ENCODE data around the gene NIPAL1.

The NIPAL1 gene

DNA sequence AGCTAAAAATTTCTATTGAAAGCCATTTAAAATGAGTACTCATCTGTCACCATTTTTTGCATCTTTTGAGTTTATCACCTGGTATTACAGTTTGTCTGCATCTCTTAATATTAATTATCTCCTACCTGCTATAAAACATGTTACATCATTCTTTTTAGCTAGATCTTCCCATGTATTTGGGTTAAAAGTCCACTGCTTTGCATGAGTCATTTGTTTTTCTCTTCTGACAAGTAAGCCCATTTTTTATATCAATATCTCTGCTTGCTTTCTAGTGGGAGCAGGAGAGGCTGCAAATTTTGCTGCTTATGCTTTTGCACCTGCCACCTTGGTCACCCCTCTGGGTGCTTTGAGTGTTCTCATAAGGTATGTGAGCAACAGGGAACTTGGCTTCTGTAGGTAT lies 16.1 kb downstream of the NIPAL1 start:
- Histone ChIP-seq H3K4me1 (ENCODE audit: control insufficient read depth, low read length) (peaks cover 78% of the 10 kb centered on the region), H3F3A (ENCODE audit: control insufficient read depth, insufficient read depth) (peaks cover 21% of the 10 kb centered on the region), H3K27me3 (ENCODE audit: control insufficient read depth, low read length) (no peaks in the 10 kb centered on the region), H3K36me3 (ENCODE audit: control insufficient read depth, low read length) (peaks cover 5% of the 10 kb centered on the region; the same call in 1 of the 2 replicates), H3K4me2 (ENCODE audit: low read length) (no peak overlapping the region), H3K9me2 (replicated peaks; ENCODE audit: control insufficient read depth, low read length) (no peaks in the 10 kb centered on the region), H3K79me2 (ENCODE audit: control insufficient read depth, low read length) (no peaks in the 10 kb centered on the region), H3K9me3 (ENCODE audit: control insufficient read depth, insufficient read depth, low read length) (peaks cover 3% of the 10 kb centered on the region; the same call in 1 of the 2 replicates), H4K20me1 (ENCODE audit: control insufficient read depth, insufficient read depth, low read depth, low read length) (no peaks in the 10 kb centered on the region), H3K4me3 (ENCODE audit: low read length) (no peak overlapping the region), H3K27ac (ENCODE audit: low read depth, low read length) (no peak overlapping the region)
- TF ChIP-seq, protein P1, sequence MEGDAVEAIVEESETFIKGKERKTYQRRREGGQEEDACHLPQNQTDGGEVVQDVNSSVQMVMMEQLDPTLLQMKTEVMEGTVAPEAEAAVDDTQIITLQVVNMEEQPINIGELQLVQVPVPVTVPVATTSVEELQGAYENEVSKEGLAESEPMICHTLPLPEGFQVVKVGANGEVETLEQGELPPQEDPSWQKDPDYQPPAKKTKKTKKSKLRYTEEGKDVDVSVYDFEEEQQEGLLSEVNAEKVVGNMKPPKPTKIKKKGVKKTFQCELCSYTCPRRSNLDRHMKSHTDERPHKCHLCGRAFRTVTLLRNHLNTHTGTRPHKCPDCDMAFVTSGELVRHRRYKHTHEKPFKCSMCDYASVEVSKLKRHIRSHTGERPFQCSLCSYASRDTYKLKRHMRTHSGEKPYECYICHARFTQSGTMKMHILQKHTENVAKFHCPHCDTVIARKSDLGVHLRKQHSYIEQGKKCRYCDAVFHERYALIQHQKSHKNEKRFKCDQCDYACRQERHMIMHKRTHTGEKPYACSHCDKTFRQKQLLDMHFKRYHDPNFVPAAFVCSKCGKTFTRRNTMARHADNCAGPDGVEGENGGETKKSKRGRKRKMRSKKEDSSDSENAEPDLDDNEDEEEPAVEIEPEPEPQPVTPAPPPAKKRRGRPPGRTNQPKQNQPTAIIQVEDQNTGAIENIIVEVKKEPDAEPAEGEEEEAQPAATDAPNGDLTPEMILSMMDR (IDR thresholded peaks at IDR 0.05; ENCODE audit: low read depth, low read length, poor library complexity, severe bottlenecking) = no peak
- no peak for TF ChIP-seq EZH2phosphoT487 (IDR thresholded peaks at IDR 0.05; ENCODE audit: borderline replicate concordance, low read length)

DNA sequence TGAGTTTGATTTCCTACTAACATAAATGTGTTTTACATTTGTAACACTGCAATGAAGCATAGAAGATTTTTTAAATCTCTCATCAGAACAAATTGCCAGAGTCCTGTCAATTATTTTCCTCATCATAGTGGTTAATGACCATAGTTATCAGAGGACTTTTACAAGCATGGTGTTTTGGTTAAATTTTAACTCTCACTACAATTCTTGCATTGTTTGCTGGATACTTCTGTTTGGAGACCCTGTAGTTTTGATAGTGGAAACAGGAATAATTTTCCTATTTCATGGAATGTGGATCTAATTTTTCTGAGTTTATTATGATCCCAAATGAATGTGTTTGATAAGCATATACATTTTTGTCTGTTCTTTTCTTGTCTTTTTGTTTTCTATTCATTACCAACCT lies 16.8 kb downstream of the NIPAL1 start:
- Histone ChIP-seq H3K9me2 (replicated peaks; ENCODE audit: control insufficient read depth, low read length) (no peaks in the 10 kb centered on the region), H3K4me2 (ENCODE audit: low read length) (no peak overlapping the region), H3K27me3 (ENCODE audit: control insufficient read depth, low read length) (no peaks in the 10 kb centered on the region), H3K79me2 (ENCODE audit: control insufficient read depth, low read length) (no peaks in the 10 kb centered on the region), H3F3A (ENCODE audit: control insufficient read depth, insufficient read depth) (peaks cover 24% of the 10 kb centered on the region), H3K27ac (ENCODE audit: low read depth, low read length) (no peak overlapping the region), H3K4me3 (ENCODE audit: low read length) (no peak overlapping the region), H4K20me1 (ENCODE audit: control insufficient read depth, insufficient read depth, low read depth, low read length) (no peaks in the 10 kb centered on the region), H3K36me3 (ENCODE audit: control insufficient read depth, low read length) (peaks cover 3% of the 10 kb centered on the region; the same call in 1 of the 2 replicates), H3K4me1 (ENCODE audit: control insufficient read depth, low read length) (peaks cover 79% of the 10 kb centered on the region), H3K9me3 (ENCODE audit: control insufficient read depth, insufficient read depth, low read length) (no peaks in the 10 kb centered on the region)
- TF ChIP-seq, protein P1 (IDR thresholded peaks at IDR 0.05; ENCODE audit: low read depth, low read length, poor library complexity, severe bottlenecking) = no peak
- no peak for TF ChIP-seq EZH2phosphoT487 (IDR thresholded peaks at IDR 0.05; ENCODE audit: borderline replicate concordance, low read length)

DNA sequence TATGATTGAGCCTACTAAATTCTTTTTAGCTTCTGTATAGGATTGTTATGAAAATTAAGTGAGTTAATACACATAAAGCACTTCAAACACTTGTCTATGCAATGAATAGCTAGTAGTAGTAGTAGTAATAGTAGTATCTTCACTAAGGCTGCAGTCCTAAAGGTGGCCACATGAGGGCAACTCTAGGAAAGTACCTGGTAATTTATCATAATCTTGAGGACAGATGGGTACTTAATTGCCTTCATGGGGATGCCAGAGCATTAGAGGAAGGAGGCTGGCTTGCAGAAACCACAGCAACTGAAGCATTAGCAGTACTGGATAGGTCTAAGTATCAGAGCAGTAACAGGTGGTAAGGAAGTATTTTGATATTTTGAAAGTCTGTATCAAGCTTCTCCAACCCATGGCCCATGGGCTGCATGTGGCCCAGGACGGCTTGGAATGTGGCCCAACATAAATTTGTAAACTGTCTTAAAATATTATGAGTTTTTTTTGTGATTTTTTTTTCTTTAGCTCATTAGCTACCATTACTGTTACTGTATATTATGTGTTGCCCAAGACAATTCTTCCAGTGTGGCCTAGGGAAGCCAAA lies 17.3 kb downstream of the NIPAL1 start:
- Histone ChIP-seq H3K79me2 (ENCODE audit: control insufficient read depth, low read length) (no peaks in the 10 kb centered on the region), H3K4me2 (ENCODE audit: low read length) (0 out of 2 replicates have a peak overlapping the region, but pooled peaks have one; percentile 39), H3K4me3 (ENCODE audit: low read length) (no peak overlapping the region), H3K9me3 (ENCODE audit: control insufficient read depth, insufficient read depth, low read length) (no peaks in the 10 kb centered on the region), H3F3A (ENCODE audit: control insufficient read depth, insufficient read depth) (peaks cover 24% of the 10 kb centered on the region), H4K20me1 (ENCODE audit: control insufficient read depth, insufficient read depth, low read depth, low read length) (no peaks in the 10 kb centered on the region), H3K36me3 (ENCODE audit: control insufficient read depth, low read length) (peaks cover 3% of the 10 kb centered on the region; the same call in 1 of the 2 replicates), H3K27me3 (ENCODE audit: control insufficient read depth, low read length) (no peaks in the 10 kb centered on the region), H3K9me2 (replicated peaks; ENCODE audit: control insufficient read depth, low read length) (no peaks in the 10 kb centered on the region), H3K27ac (ENCODE audit: low read depth, low read length) (peak overlapping the region; percentile 85; the same call in 1 of the 2 replicates), H3K4me1 (ENCODE audit: control insufficient read depth, low read length) (peaks cover 78% of the 10 kb centered on the region)
- TF ChIP-seq EZH2phosphoT487 (IDR thresholded peaks at IDR 0.05; ENCODE audit: borderline replicate concordance, low read length) = no peak
- TF ChIP-seq, protein P1 (IDR thresholded peaks at IDR 0.05; ENCODE audit: low read depth, low read length, poor library complexity, severe bottlenecking) = peak; percentile 86

Data from DOHH2 (cell line).